ENCODE measurements around the gene ZNF638. TPM values are rescaled to one million over a fixed set of nuclear protein-coding genes. Genes with fewer than 3 reads are reported as not detected.

The ZNF638 gene
- total RNA-seq, 1 experiment from 2014 or later, result 80.8 TPM

DNA sequence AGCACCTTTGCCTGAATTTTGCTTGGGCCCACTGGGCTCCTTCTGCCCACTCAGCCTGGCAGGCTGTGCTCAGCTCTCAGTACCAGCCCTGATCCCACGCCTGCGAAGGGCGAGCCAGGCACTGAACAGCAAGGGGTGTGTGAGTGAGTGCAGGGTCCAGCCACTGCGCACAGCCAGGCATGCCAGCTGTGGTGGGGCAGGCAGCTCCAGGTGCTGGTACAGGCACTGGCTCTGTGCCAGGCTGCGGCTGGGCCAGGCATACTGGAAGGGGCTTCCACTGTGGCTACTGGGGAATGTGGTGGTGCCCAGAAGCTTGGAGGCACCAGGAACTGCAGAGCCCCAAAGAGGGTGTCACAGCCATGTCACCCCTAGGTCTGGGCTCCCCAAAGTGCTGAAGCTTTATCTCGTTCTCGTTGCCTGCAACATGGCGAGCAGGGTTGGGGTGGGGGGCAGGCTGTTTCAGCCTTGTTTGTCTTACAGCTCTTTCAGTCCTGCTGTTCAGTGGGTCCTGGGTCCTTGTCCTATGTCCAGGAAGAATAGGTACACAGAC is 130.5 kb downstream of the ZNF638 start:
- DNase-seq (ENCODE audit: low read depth, low spot score) (no peak), ATAC-seq (no peak)
- no peaks in the 10 kb centered on the region; the same call in 1 of the 2 replicates for H3K4me1 ChIP-seq (ENCODE audit: control insufficient read depth, insufficient read depth, low read length)
- no peak overlapping the region for H3K27ac ChIP-seq (ENCODE audit: low read length)
- TF ChIP-seq SIN3A (IDR thresholded peaks at IDR 0.05; ENCODE audit: borderline replicate concordance, insufficient read depth, low read depth, low read length), result no peak
- peaks cover 9% of the 10 kb centered on the region for H3K27me3 ChIP-seq (ENCODE audit: control insufficient read depth, insufficient read depth, low read length)
- intact Hi-C loops (cut with micrococcal nuclease; ENCODE audit: unreplicated experiment), result loop anchor here (5.0 kb wide), 1 partner anchor 50 kb away; no protein-coding TSS in a partner anchor
- in situ Hi-C loops (cut with HindIII; ENCODE audit: low pct_unique_long_range_greater_than_20kb, low sequenced_read_pairs), result no loop called here
- H3K4me3 ChIP-seq (ENCODE audit: low read depth in 2 of 2, low read length in 2 of 2), result no peak overlapping the region
- H3K9me3 ChIP-seq (ENCODE audit: control insufficient read depth, insufficient read depth, low read depth, low read length), result no peaks in the 10 kb centered on the region
- BruUV-seq (replicated peaks), result no TSS peak
- ChIA-PET CTCF (interaction anchor here (0.6 kb wide), 1 partner anchor 131 kb away, joined by 5 read pairs; the partner anchor contains the start of gene ZNF638), POLR2A (no interaction called here)
- no peaks in the 10 kb centered on the region for H3K36me3 ChIP-seq (ENCODE audit: control insufficient read depth, insufficient read depth, low read length)

DNA sequence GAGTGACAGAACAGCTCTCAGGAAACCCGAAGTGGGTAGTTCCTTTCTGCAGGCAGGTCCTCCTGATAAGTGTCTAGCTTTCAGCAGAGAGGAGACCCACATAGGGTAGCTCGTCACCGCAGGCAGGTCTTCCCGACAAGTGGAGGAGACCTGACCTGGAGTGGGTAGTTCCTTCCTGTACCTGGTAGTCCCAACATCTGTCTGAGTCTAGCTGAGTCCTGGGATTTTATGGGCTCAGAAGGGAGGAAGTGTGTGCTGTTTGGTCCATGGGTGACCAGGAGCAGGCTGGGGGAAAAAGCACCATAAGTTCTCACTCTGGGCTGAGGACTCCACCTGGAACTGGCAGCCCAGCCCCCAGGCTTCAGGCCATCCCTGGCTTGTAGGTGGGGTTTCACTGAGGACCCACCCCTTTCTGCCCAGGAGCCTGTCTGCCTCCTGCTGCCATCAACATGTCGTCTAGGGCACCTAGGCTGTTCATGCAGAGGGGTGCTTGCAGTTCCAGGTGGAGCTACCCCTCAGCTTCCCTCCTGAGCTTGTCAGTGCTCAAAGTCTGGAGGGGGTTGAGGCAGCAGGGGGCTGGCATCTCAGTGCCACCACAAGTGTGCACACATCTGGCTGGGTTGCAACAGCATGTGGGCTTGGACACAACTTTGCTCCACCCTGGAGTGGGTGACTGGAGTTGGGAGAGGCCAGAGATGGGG is 131.2 kb downstream of the ZNF638 start:
- H3K4me1 ChIP-seq (ENCODE audit: control insufficient read depth, insufficient read depth, low read length), result peaks cover 3% of the 10 kb centered on the region; the same call in 1 of the 2 replicates

More for the DNA sequence above, 131.2 kb downstream of the ZNF638 start:
- no peaks in the 10 kb centered on the region for H3K9me3 ChIP-seq (ENCODE audit: control insufficient read depth, insufficient read depth, low read depth, low read length)
- H3K27me3 ChIP-seq (ENCODE audit: control insufficient read depth, insufficient read depth, low read length), result peaks cover 14% of the 10 kb centered on the region
- DNase-seq (ENCODE audit: low read depth, low spot score) (no peak), ATAC-seq (no peak)
- H3K36me3 ChIP-seq (ENCODE audit: control insufficient read depth, insufficient read depth, low read length), result no peaks in the 10 kb centered on the region
- POLR2A ChIA-PET, result no interaction called here
- CTCF ChIA-PET, result interaction anchor here (0.6 kb wide), 1 partner anchor 131 kb away, joined by 5 read pairs; the partner anchor contains the start of gene ZNF638
- no peak for TF ChIP-seq POLR2AphosphoS5 (IDR thresholded peaks at IDR 0.05; ENCODE audit: low read depth, low read length)
- TF ChIP-seq, protein P1, sequence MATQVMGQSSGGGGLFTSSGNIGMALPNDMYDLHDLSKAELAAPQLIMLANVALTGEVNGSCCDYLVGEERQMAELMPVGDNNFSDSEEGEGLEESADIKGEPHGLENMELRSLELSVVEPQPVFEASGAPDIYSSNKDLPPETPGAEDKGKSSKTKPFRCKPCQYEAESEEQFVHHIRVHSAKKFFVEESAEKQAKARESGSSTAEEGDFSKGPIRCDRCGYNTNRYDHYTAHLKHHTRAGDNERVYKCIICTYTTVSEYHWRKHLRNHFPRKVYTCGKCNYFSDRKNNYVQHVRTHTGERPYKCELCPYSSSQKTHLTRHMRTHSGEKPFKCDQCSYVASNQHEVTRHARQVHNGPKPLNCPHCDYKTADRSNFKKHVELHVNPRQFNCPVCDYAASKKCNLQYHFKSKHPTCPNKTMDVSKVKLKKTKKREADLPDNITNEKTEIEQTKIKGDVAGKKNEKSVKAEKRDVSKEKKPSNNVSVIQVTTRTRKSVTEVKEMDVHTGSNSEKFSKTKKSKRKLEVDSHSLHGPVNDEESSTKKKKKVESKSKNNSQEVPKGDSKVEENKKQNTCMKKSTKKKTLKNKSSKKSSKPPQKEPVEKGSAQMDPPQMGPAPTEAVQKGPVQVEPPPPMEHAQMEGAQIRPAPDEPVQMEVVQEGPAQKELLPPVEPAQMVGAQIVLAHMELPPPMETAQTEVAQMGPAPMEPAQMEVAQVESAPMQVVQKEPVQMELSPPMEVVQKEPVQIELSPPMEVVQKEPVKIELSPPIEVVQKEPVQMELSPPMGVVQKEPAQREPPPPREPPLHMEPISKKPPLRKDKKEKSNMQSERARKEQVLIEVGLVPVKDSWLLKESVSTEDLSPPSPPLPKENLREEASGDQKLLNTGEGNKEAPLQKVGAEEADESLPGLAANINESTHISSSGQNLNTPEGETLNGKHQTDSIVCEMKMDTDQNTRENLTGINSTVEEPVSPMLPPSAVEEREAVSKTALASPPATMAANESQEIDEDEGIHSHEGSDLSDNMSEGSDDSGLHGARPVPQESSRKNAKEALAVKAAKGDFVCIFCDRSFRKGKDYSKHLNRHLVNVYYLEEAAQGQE (IDR thresholded peaks at IDR 0.05; ENCODE audit: insufficient read depth in 1 of 2, low read depth in 2 of 2, low read length in 1 of 2), result no peak
- TF ChIP-seq TCF7L2 (IDR thresholded peaks at IDR 0.05; ENCODE audit: low read depth, low read length), result no peak
- TF ChIP-seq, protein P2, sequence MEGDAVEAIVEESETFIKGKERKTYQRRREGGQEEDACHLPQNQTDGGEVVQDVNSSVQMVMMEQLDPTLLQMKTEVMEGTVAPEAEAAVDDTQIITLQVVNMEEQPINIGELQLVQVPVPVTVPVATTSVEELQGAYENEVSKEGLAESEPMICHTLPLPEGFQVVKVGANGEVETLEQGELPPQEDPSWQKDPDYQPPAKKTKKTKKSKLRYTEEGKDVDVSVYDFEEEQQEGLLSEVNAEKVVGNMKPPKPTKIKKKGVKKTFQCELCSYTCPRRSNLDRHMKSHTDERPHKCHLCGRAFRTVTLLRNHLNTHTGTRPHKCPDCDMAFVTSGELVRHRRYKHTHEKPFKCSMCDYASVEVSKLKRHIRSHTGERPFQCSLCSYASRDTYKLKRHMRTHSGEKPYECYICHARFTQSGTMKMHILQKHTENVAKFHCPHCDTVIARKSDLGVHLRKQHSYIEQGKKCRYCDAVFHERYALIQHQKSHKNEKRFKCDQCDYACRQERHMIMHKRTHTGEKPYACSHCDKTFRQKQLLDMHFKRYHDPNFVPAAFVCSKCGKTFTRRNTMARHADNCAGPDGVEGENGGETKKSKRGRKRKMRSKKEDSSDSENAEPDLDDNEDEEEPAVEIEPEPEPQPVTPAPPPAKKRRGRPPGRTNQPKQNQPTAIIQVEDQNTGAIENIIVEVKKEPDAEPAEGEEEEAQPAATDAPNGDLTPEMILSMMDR (IDR thresholded peaks at IDR 0.05), result no peak
- BruUV-seq (replicated peaks), result no TSS peak
- H3K27ac ChIP-seq (ENCODE audit: low read length), result no peak overlapping the region
- intact Hi-C loops (cut with micrococcal nuclease; ENCODE audit: unreplicated experiment), result loop anchor here (5.0 kb wide), 1 partner anchor 50 kb away; no protein-coding TSS in a partner anchor
- in situ Hi-C loops (cut with HindIII; ENCODE audit: low pct_unique_long_range_greater_than_20kb, low sequenced_read_pairs), result no loop called here
- no peak overlapping the region for H3K4me3 ChIP-seq (ENCODE audit: low read depth in 2 of 2, low read length in 2 of 2)

All from Panc1 (cell line).